Ovary (tissue), 9 donors: ENCODE data around the gene AUTS2. TPM values are rescaled to one million over a fixed set of nuclear protein-coding genes. Genes with fewer than 3 reads are reported as not detected.

Source experiments
- DNase-seq, 5 donors: peaks; one replicate each; pipeline ENCODE4 v3.0.0-alpha.2; 2019 to 2020
- H3K27ac ChIP-seq, 2 donors: fragments of 200-600 bp; one replicate each; pipeline versions ENCODE4 v1.5.1 to v1.8.0; 2019 to 2022
- H3K27me3 ChIP-seq: fragments of 200-600 bp; one replicate; pipeline ENCODE4 v1.8.0; 2022
- H3K36me3 ChIP-seq: fragments of 200-600 bp; sonication (generic); one replicate; pipeline ENCODE4 v1.5.1; 2019
- H3K4me1 ChIP-seq: one replicate; pipeline ENCODE4 v1.8.1; 2013; ENCODE audit warnings: mild to moderate bottlenecking, moderate library complexity; ENCODE audit not compliant: insufficient read depth
- H3K4me3 ChIP-seq: fragments of 200-600 bp; sonication (generic); one replicate; pipeline ENCODE4 v1.5.1; 2017
- H3K9me3 ChIP-seq, 2 donors: fragments of 200-600 bp in 1 of 2; sonication (generic) in 1 of 2; one replicate each; pipeline versions ENCODE4 v1.5.1 to v1.8.1; 2013 to 2019; ENCODE audit warnings: mild to moderate bottlenecking in 1 of 2, moderate library complexity in 1 of 2
- EP300 ChIP-seq: sonication (generic); formaldehyde crosslinking; IDR thresholded peaks from one replicate; pipeline ENCODE4 v1.6.1; 2017; ENCODE audit warnings: antibody characterized with exemption
- POLR2A ChIP-seq: fragments of 450-650 bp; IDR thresholded peaks from one replicate; pipeline ENCODE4 v1.6.1; 2017; ENCODE audit warnings: antibody characterized with exemption, mild to moderate bottlenecking, moderate library complexity
- WGBS, 3 donors: extraction: QIAGEN DNeasy Blood & Tissue Kit in 1 of 3; methylation state at CpG; one replicate each; pipeline versions ENCODE4 v1.1.5 to v1.1.7; 2013 to 2017; 5-methylcytosine and 5-hydroxymethylcytosine counted together
- intact Hi-C, 4 donors: fragments of 100-400 bp; cut with DNase I; formaldehyde crosslinking; loops; one replicate each; pipeline versions ENCODE4 v1.11.0 to v1.15.1; 2022 to 2023
- polyA plus RNA-seq, 2 donors: library from polyadenylated mRNA; stranded (reverse); fragments of 200-250 nt in 1 of 2; fragments of 350-450 nt in 1 of 2; fragmentation: Illumina TruSeq in 1 of 2; extraction: RNeasy Lipid Tissue Mini Kit (QIAGEN cat#74804) in 1 of 2; gene quantifications; one replicate each; pipeline ENCODE4 v1.2.3, GENCODE V29; 2013 to 2014
- total RNA-seq, 7 donors: library from RNA; depleted of rRNA in 2 of 7; stranded (reverse); fragments of >200 nt in 2 of 7; fragmentation: NEBNext Ultra II Directional in 3 of 7; extraction: Animal tissue kit (Norgen Biotek cat#: 25700) in 3 of 7; gene quantifications; one replicate each; pipeline versions ENCODE4 v1.1.0 to v1.2.4, GENCODE V29; 2016 to 2023
- TF ChIP-seq, protein P1 (sequence below), 3 donors: fragments of 450-650 bp in 2 of 3; fragments of 200-600 bp in 1 of 3; IDR thresholded peaks; one replicate each; pipeline versions ENCODE4 v1.5.1 to v1.8.0; 2016 to 2022; ENCODE audit warnings: antibody characterized with exemption in 3 of 3, mild to moderate bottlenecking in 1 of 3
- donor health status: DM: no; HTN: no; CAD: no; lungs with moderate emphysema.
- donor health status: DM: no; HTN: no; CAD: no.
- donor health status: Bipolar disorder and iron deficiency.
- donor health status: DM: yes; HTN: yes; CAD: no.
- donor health status: DM: no; HTN: no; CAD: no.
- donor health status: DM: yes; HTN: yes; CAD: no.

The AUTS2 gene
- total and polyA plus RNA-seq, 9 donors, result 18.3 to 60.9 (median 44.9) TPM

DNA sequence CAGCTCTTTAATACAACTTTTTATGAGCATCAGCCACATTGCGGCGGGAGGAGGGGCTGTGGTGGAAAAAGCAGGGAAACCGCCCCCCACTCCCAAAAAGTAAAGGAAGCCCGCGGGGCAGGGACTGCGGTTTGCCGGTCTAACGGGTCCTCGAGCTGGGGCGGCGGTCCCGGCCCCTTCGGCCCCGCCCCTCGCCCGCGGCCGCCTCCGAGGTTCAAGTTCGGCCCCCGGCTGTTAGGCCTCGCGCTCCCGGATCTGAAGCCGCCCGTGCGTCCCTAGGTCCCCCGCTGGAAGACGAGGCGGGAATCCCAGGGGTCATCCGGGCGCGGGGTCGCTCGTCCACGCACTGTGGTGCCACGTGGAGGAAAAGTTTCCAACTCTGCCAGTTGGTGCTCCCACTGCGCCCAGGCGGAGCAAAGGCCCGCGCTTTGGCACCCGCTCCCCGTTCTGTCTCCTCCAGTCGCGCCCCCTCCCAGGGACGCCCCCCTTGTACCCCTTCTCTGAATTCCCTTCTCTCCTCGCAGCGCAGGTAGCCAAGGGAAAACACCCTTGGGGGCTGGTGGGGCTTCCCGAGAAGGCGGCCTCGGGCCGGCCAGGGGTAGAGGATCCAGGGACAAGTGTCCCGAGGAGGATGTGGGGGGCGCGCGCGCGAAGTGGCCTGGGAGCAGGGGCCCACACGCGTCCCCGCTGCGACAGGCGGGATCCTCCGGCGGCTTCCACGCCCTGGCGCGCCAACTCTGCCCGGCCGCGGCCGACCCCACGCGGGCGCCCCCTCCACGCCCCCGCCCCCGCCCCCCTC, 798 bp upstream of the AUTS2 start:
- no peaks in the 10 kb centered on the region for H3K36me3 ChIP-seq
- peak overlapping the region; percentile 81 for H3K4me3 ChIP-seq
- H3K4me1 ChIP-seq, result peaks cover 6% of the 10 kb centered on the region
- H3K27ac ChIP-seq, result peak overlapping the region; percentile 92 to 95
- WGBS, 3 donors, result 0 to 1% (median 1%) methylated on average over 49 to 78 of the region's 78 CpGs
- peak in 2 of 5 donors; percentile 57 to 77 for DNase-seq
- no peaks in the 10 kb centered on the region for H3K9me3 ChIP-seq
- intact Hi-C loops, result loop anchor here in 1 of 4 donors (10.0 kb wide), 1 partner anchor 1097 kb away; no protein-coding TSS in a partner anchor
- TF ChIP-seq EP300 (no peak), POLR2A (no peak)
- TF ChIP-seq, protein P1, sequence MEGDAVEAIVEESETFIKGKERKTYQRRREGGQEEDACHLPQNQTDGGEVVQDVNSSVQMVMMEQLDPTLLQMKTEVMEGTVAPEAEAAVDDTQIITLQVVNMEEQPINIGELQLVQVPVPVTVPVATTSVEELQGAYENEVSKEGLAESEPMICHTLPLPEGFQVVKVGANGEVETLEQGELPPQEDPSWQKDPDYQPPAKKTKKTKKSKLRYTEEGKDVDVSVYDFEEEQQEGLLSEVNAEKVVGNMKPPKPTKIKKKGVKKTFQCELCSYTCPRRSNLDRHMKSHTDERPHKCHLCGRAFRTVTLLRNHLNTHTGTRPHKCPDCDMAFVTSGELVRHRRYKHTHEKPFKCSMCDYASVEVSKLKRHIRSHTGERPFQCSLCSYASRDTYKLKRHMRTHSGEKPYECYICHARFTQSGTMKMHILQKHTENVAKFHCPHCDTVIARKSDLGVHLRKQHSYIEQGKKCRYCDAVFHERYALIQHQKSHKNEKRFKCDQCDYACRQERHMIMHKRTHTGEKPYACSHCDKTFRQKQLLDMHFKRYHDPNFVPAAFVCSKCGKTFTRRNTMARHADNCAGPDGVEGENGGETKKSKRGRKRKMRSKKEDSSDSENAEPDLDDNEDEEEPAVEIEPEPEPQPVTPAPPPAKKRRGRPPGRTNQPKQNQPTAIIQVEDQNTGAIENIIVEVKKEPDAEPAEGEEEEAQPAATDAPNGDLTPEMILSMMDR (IDR thresholded peaks at IDR 0.05), result no peak
- H3K27me3 ChIP-seq, result no peaks in the 10 kb centered on the region

GRCh38 chr7:69598487-69599285, 411 bp downstream of the AUTS2 start:
- intact Hi-C loops, result loop anchor here in 1 of 4 donors (10.0 kb wide), 1 partner anchor 1096 kb away; no protein-coding TSS in a partner anchor
- Histone ChIP-seq H3K4me1 (peaks cover 6% of the 10 kb centered on the region), H3K36me3 (no peaks in the 10 kb centered on the region), H3K27ac (peak overlapping the region; percentile 74 to 95), H3K9me3 (no peaks in the 10 kb centered on the region), H3K4me3 (peak overlapping the region; percentile 81), H3K27me3 (no peaks in the 10 kb centered on the region)
- DNase-seq, result peak in 3 of 5 donors; percentile 29 to 64 (median 64)
- WGBS, 3 donors, result 1% methylated on average over 70 of the region's 70 CpGs
- TF ChIP-seq POLR2A (peak; percentile 15), EP300 (no peak)
- TF ChIP-seq, protein P1 (IDR thresholded peaks at IDR 0.05), result no peak

- peak; percentile 29 to 58 (median 56) for DNase-seq
- Histone ChIP-seq H3K9me3 (no peaks in the 10 kb centered on the region), H3K27me3 (no peaks in the 10 kb centered on the region), H3K27ac (peak overlapping the region in 1 of 2 donors; percentile 36), H3K4me1 (peaks cover 6% of the 10 kb centered on the region), H3K4me3 (peak overlapping the region; percentile 81), H3K36me3 (no peaks in the 10 kb centered on the region)
- WGBS, 3 donors, result 1% methylated on average over 34 to 61 of the region's 61 CpGs
- TF ChIP-seq, protein P1 (IDR thresholded peaks at IDR 0.05), result no peak
- TF ChIP-seq POLR2A, result no peak
- no peak for TF ChIP-seq EP300
- intact Hi-C loops, result loop anchor here in 1 of 4 donors (10.0 kb wide), 1 partner anchor 1095 kb away; no protein-coding TSS in a partner anchor
Measured at GRCh38 chr7:69599286-69599954, 1.1 kb downstream of the AUTS2 start.
